Keratinocyte (primary cell): ENCODE results near the gene CD46.

ENCODE experiments used
- CTCF ChIP-seq, 3 experiments: IDR thresholded peaks in 1 of 3; conservative IDR thresholded peaks in 1 of 3; optimal IDR thresholded peaks in 1 of 3; 2 replicates in 2 of 3; 3 replicates in 1 of 3; pipeline versions ENCODE3 to v1.5.1; 2011; ENCODE audit warnings: low read length in 3 of 3, mild to moderate bottlenecking in 3 of 3, moderate library complexity in 2 of 3, control low read depth in 1 of 3, inconsistent platforms in 1 of 3; ENCODE audit not compliant: insufficient read depth in 2 of 3; ENCODE audit errors: extremely low read depth in 1 of 3
- EZH2 ChIP-seq: IDR thresholded peaks from one replicate; pipeline ENCODE4 v1.6.1; 2012; ENCODE audit warnings: inconsistent platforms, mild to moderate bottlenecking, low read length, moderate library complexity

- TF ChIP-seq CTCF (optimal IDR thresholded peaks at IDR 0.05 in 1 of 3, IDR thresholded peaks at IDR 0.05 in 1 of 3, conservative IDR thresholded peaks at IDR 0.05 in 1 of 3; ENCODE audit: extremely low read depth in 1 of 3, insufficient read depth in 2 of 3, low read length in 3 of 3) (no peak), EZH2 (no peak)
Measured at GRCh38 chr1:207820568-207821463, 69.0 kb downstream of the CD46 start.
